ENCODE results near the gene SOHLH2. TPM values are rescaled to one million over a fixed set of nuclear protein-coding genes. Genes with fewer than 3 reads are reported as not detected.

The SOHLH2 gene
- total RNA-seq, 1 donor from 2014 or later = not detected

- no peaks in the 10 kb centered on the region for H3K36me3 Mint-ChIP-seq (ENCODE audit: low read depth, unreplicated experiment)
- H3K4me1 Mint-ChIP-seq (ENCODE audit: unreplicated experiment) = no peaks in the 10 kb centered on the region
These were observed 22.2 kb downstream of the SOHLH2 start for GRCh38 chr13:36192166-36192565.

GRCh38 chr13:36190771-36191170 is 23.6 kb downstream of the SOHLH2 start:
- no peaks in the 10 kb centered on the region for H3K4me1 Mint-ChIP-seq (ENCODE audit: unreplicated experiment)
- DNase-seq (ENCODE audit: low spot score) = no peak
- H3K4me3 Mint-ChIP-seq (ENCODE audit: unreplicated experiment) = no peak overlapping the region
- no peaks in the 10 kb centered on the region for H3K27me3 Mint-ChIP-seq (ENCODE audit: unreplicated experiment)
- no peak overlapping the region for H3K27ac Mint-ChIP-seq (ENCODE audit: unreplicated experiment)
- no peaks in the 10 kb centered on the region for H3K36me3 Mint-ChIP-seq (ENCODE audit: low read depth, unreplicated experiment)
- no peaks in the 10 kb centered on the region for H3K9me3 Mint-ChIP-seq (ENCODE audit: unreplicated experiment)
- TF ChIP-seq CTCF (IDR thresholded peaks at IDR 0.05; ENCODE audit: unreplicated experiment) = no peak

More at GRCh38 chr13:36192166-36192565, 22.2 kb downstream of the SOHLH2 start:
- no peak overlapping the region for H3K4me3 Mint-ChIP-seq (ENCODE audit: unreplicated experiment)
- no peak for DNase-seq (ENCODE audit: low spot score)
- no peak for TF ChIP-seq CTCF (IDR thresholded peaks at IDR 0.05; ENCODE audit: unreplicated experiment)
- no peaks in the 10 kb centered on the region for H3K27me3 Mint-ChIP-seq (ENCODE audit: unreplicated experiment)
- no peak overlapping the region for H3K27ac Mint-ChIP-seq (ENCODE audit: unreplicated experiment)
- H3K9me3 Mint-ChIP-seq (ENCODE audit: unreplicated experiment) = no peaks in the 10 kb centered on the region

GRCh38 chr13:36188441-36188840 is 25.9 kb downstream of the SOHLH2 start:
- Mint-ChIP-seq H3K9me3 (ENCODE audit: unreplicated experiment) (no peaks in the 10 kb centered on the region), H3K27ac (ENCODE audit: unreplicated experiment) (no peak overlapping the region), H3K4me1 (ENCODE audit: unreplicated experiment) (no peaks in the 10 kb centered on the region), H3K36me3 (ENCODE audit: low read depth, unreplicated experiment) (no peaks in the 10 kb centered on the region), H3K4me3 (ENCODE audit: unreplicated experiment) (no peak overlapping the region), H3K27me3 (ENCODE audit: unreplicated experiment) (no peaks in the 10 kb centered on the region)
- DNase-seq (ENCODE audit: low spot score) = no peak
- TF ChIP-seq CTCF (IDR thresholded peaks at IDR 0.05; ENCODE audit: unreplicated experiment) = no peak

- H3K9me3 Mint-ChIP-seq (ENCODE audit: unreplicated experiment) = no peaks in the 10 kb centered on the region
- no peaks in the 10 kb centered on the region for H3K27me3 Mint-ChIP-seq (ENCODE audit: unreplicated experiment)
- no peak overlapping the region for H3K4me3 Mint-ChIP-seq (ENCODE audit: unreplicated experiment)
- DNase-seq (ENCODE audit: low spot score) = no peak
- H3K36me3 Mint-ChIP-seq (ENCODE audit: low read depth, unreplicated experiment) = no peaks in the 10 kb centered on the region
- no peak for TF ChIP-seq CTCF (IDR thresholded peaks at IDR 0.05; ENCODE audit: unreplicated experiment)
- H3K4me1 Mint-ChIP-seq (ENCODE audit: unreplicated experiment) = no peaks in the 10 kb centered on the region
- no peak overlapping the region for H3K27ac Mint-ChIP-seq (ENCODE audit: unreplicated experiment)
These were observed 30.5 kb downstream of the SOHLH2 start for GRCh38 chr13:36183901-36184300.

GRCh38 chr13:36175621-36176020 is 38.7 kb downstream of the SOHLH2 start:
- no peaks in the 10 kb centered on the region for H3K27me3 Mint-ChIP-seq (ENCODE audit: unreplicated experiment)
- H3K27ac Mint-ChIP-seq (ENCODE audit: unreplicated experiment) = no peak overlapping the region
- H3K4me1 Mint-ChIP-seq (ENCODE audit: unreplicated experiment) = no peaks in the 10 kb centered on the region
- no peak for TF ChIP-seq CTCF (IDR thresholded peaks at IDR 0.05; ENCODE audit: unreplicated experiment)
- no peaks in the 10 kb centered on the region for H3K9me3 Mint-ChIP-seq (ENCODE audit: unreplicated experiment)
- DNase-seq (ENCODE audit: low spot score) = no peak
- H3K36me3 Mint-ChIP-seq (ENCODE audit: low read depth, unreplicated experiment) = no peaks in the 10 kb centered on the region
- H3K4me3 Mint-ChIP-seq (ENCODE audit: unreplicated experiment) = no peak overlapping the region

Data from endothelial cell (in vitro differentiated cells).